Fibroblast of lung (primary cell): ENCODE measurements around the gene PIGBOS1.

Source experiments
- EZH2 ChIP-seq: IDR thresholded peaks from 2 replicates; pipeline ENCODE4 v1.5.1; 2012; ENCODE audit warnings: low read length, control low read depth, mild to moderate bottlenecking; ENCODE audit errors: missing control alignments
- TF ChIP-seq, protein P1 (sequence below), 2 donors: IDR thresholded peaks in 1 of 2; conservative IDR thresholded peaks in 1 of 2; 1 replicate in 1 of 2; 2 replicates in 1 of 2; pipeline ENCODE4 v1.5.1; 2011 to 2012; ENCODE audit warnings: low read length in 2 of 2, control low read depth in 1 of 2, inconsistent platforms in 1 of 2, low read depth in 1 of 2, mild to moderate bottlenecking in 1 of 2

DNA sequence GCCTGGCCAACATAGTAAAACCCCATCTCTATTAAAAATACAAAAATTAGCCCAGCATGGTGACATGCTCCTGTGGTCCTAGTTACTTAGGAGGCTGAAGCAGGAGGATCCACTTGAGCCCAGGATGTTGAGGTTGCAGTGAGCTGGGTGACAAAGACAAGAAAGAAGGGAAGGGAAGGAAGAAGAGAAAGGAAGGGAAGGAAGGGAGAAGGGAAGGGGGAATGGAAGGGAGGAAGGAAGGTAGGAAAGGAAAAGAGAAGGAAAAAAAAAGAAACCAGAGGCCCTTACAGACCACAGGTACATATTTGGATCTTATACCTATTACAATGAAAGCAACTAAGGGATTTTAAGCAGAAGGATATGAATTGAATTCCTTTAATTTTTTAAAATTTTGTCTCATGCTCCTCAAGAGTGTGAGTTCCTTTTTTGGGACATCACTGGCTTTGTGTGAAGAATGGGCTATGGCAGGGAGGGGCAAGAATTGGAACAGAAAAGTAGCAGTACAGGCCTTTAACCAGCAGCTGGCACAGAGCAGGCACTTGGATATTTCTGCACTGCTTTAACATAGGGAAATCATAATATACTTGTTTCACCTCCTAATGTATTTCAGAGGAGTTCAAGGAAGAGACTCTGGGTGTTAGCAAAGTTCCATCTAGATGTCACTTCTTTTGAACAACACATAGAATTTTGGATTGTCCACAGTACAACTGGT lies 37.2 kb downstream of the PIGBOS1 start:
- TF ChIP-seq EZH2, result no peak
- TF ChIP-seq, protein P1, sequence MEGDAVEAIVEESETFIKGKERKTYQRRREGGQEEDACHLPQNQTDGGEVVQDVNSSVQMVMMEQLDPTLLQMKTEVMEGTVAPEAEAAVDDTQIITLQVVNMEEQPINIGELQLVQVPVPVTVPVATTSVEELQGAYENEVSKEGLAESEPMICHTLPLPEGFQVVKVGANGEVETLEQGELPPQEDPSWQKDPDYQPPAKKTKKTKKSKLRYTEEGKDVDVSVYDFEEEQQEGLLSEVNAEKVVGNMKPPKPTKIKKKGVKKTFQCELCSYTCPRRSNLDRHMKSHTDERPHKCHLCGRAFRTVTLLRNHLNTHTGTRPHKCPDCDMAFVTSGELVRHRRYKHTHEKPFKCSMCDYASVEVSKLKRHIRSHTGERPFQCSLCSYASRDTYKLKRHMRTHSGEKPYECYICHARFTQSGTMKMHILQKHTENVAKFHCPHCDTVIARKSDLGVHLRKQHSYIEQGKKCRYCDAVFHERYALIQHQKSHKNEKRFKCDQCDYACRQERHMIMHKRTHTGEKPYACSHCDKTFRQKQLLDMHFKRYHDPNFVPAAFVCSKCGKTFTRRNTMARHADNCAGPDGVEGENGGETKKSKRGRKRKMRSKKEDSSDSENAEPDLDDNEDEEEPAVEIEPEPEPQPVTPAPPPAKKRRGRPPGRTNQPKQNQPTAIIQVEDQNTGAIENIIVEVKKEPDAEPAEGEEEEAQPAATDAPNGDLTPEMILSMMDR (conservative IDR thresholded peaks at IDR 0.05 in 1 of 2, IDR thresholded peaks at IDR 0.05 in 1 of 2; ENCODE audit: low read depth in 1 of 2, low read length in 2 of 2), result peak in 1 of 2 donors; percentile 12
